SK-N-SH treated with all-trans-retinoic acid at 6 μM for 48 hours (cell line): ENCODE data around the gene PYCR2.

Source experiments
- ATAC-seq: fragments of 200-7000 bp; cut with Tn5 transposase; 3 replicates; pipeline ENCODE4 v1.9.1; 2020; ENCODE audit warnings: mild to moderate bottlenecking, moderate library complexity
- ARNTL ChIP-seq: fragments of 450-650 bp; formaldehyde crosslinking; IDR thresholded peaks from 2 replicates; pipeline ENCODE4 v1.5.0; 2020; ENCODE audit warnings: low read depth, mild to moderate bottlenecking, moderate library complexity, borderline replicate concordance
- BACH2 ChIP-seq: fragments of 250-450 bp; sonication (Bioruptor Pico); IDR thresholded peaks from 2 replicates; pipeline ENCODE4 v1.9.0; 2021; ENCODE audit warnings: mild to moderate bottlenecking, borderline replicate concordance
- ESRRG ChIP-seq: fragments of 250-450 bp; sonication (Bioruptor Pico); IDR thresholded peaks from 2 replicates; pipeline ENCODE4 v1.6.1; 2021; ENCODE audit warnings: mild to moderate bottlenecking
- GLIS3 ChIP-seq: fragments of 250-450 bp; sonication (Bioruptor Pico); IDR thresholded peaks from 2 replicates; pipeline ENCODE4 v1.5.0; 2020; ENCODE audit warnings: mild to moderate bottlenecking, moderate library complexity
- ISL1 ChIP-seq: fragments of 250-450 bp; sonication (Bioruptor Pico); IDR thresholded peaks from 2 replicates; pipeline ENCODE4 v2.1.2; 2022; ENCODE audit warnings: mild to moderate bottlenecking, moderate library complexity
- OSR1 ChIP-seq: fragments of 250-450 bp; sonication (Bioruptor Pico); IDR thresholded peaks from 2 replicates; pipeline ENCODE4 v1.8.0; 2022; ENCODE audit warnings: moderate library complexity, mild to moderate bottlenecking, inconsistent platforms
- PPARA ChIP-seq: fragments of 250-450 bp; sonication (Bioruptor Pico); IDR thresholded peaks from 2 replicates; pipeline ENCODE4 v1.5.0; 2020; ENCODE audit warnings: mild to moderate bottlenecking, borderline replicate concordance
- RARB ChIP-seq: fragments of 250-450 bp; sonication (Bioruptor Pico); IDR thresholded peaks from 2 replicates; pipeline ENCODE4 v1.8.0; 2021; ENCODE audit warnings: mild to moderate bottlenecking, moderate library complexity
- SNAI2 ChIP-seq: fragments of 250-450 bp; sonication (Bioruptor Pico); IDR thresholded peaks from 2 replicates; pipeline ENCODE4 v1.5.0; 2020; ENCODE audit warnings: mild to moderate bottlenecking, moderate library complexity
- TCF4 ChIP-seq: fragments of 250-450 bp; sonication (Bioruptor Pico); IDR thresholded peaks from 2 replicates; pipeline ENCODE4 v1.8.0; 2021; ENCODE audit warnings: mild to moderate bottlenecking, moderate library complexity, borderline replicate concordance
- TOX ChIP-seq: fragments of 250-450 bp; sonication (Bioruptor Pico); IDR thresholded peaks from 2 replicates; pipeline ENCODE4 v1.8.0; 2021; ENCODE audit warnings: mild to moderate bottlenecking, moderate library complexity, borderline replicate concordance
- ZC3H10 ChIP-seq: fragments of 250-450 bp; sonication (Bioruptor Pico); IDR thresholded peaks from 2 replicates; pipeline ENCODE4 v1.5.1; 2021; ENCODE audit warnings: mild to moderate bottlenecking, moderate library complexity
- ZFP30 ChIP-seq: fragments of 450-650 bp; formaldehyde crosslinking; IDR thresholded peaks from 2 replicates; pipeline ENCODE4 v1.5.0; 2022; ENCODE audit warnings: mild to moderate bottlenecking, moderate library complexity
- ZNF565 ChIP-seq: fragments of 450-650 bp; formaldehyde crosslinking; conservative IDR thresholded peaks from 2 replicates; pipeline ENCODE4 v1.5.0; 2020; ENCODE audit warnings: low read depth, mild to moderate bottlenecking, moderate library complexity
- ZNF70 ChIP-seq: fragments of 450-650 bp; formaldehyde crosslinking; IDR thresholded peaks from 2 replicates; pipeline ENCODE4 v1.5.0; 2020; ENCODE audit warnings: mild to moderate bottlenecking, moderate library complexity
- ZNF8 ChIP-seq: fragments of 450-650 bp; formaldehyde crosslinking; IDR thresholded peaks from 2 replicates; pipeline ENCODE4 v1.5.0; 2020; ENCODE audit warnings: mild to moderate bottlenecking, moderate library complexity
- TF ChIP-seq, protein P1 (sequence below): fragments of 250-450 bp; sonication (Bioruptor Pico); IDR thresholded peaks from 2 replicates; pipeline ENCODE4 v1.8.0; 2021; ENCODE audit warnings: low read depth, mild to moderate bottlenecking, moderate library complexity, borderline replicate concordance
- TF ChIP-seq, protein P2 (sequence below): fragments of 250-450 bp; sonication (Bioruptor Pico); IDR thresholded peaks from 2 replicates; pipeline ENCODE4 v1.5.0; 2020; ENCODE audit warnings: mild to moderate bottlenecking, moderate library complexity
- TF ChIP-seq, protein P3 (sequence below): fragments of 250-450 bp; sonication (Bioruptor Pico); IDR thresholded peaks from 2 replicates; pipeline ENCODE4 v1.5.1; 2020; ENCODE audit warnings: low read depth, mild to moderate bottlenecking, moderate library complexity
- TF ChIP-seq, protein P4 (sequence below): fragments of 250-450 bp; sonication (Bioruptor Pico); IDR thresholded peaks from 2 replicates; pipeline ENCODE4 v1.5.1; 2021; ENCODE audit warnings: mild to moderate bottlenecking, moderate library complexity
- TF ChIP-seq, protein P5 (sequence below): fragments of 250-450 bp; sonication (Bioruptor Pico); IDR thresholded peaks from 2 replicates; pipeline ENCODE4 v1.8.0; 2020; ENCODE audit warnings: mild to moderate bottlenecking, moderate library complexity, borderline replicate concordance

The PYCR2 gene

DNA sequence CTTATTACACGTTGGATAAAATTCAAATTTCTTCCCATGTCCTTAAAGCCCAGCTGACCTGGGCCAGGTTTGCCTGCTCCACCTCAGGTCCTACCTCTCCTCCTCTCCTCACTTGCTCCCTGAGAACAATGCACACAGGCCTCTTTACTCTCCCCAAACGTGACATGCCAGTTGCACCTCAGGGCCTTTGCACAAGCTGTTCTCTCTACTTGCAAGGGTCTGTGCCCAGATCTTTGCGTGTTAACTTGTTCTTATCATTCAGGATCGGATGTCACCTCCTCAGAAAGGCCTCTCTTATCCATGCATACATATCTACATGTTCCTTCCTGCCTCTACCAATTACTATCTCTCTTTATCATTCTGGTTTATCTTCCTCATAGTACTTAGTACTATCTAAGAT lies 20.4 kb downstream of the PYCR2 start:
- ATAC-seq = no peak
- TF ChIP-seq ZNF70 (CRISPR knock-in tag) = no peak
- no peak for TF ChIP-seq ZNF565 (CRISPR knock-in tag)
- TF ChIP-seq SNAI2 (CRISPR knock-in tag) = no peak
- TF ChIP-seq, protein P1, sequence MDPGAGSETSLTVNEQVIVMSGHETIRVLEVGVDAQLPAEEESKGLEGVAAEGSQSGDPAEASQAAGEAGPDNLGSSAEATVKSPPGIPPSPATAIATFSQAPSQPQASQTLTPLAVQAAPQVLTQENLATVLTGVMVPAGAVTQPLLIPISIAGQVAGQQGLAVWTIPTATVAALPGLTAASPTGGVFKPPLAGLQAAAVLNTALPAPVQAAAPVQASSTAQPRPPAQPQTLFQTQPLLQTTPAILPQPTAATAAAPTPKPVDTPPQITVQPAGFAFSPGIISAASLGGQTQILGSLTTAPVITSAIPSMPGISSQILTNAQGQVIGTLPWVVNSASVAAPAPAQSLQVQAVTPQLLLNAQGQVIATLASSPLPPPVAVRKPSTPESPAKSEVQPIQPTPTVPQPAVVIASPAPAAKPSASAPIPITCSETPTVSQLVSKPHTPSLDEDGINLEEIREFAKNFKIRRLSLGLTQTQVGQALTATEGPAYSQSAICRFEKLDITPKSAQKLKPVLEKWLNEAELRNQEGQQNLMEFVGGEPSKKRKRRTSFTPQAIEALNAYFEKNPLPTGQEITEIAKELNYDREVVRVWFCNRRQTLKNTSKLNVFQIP = no peak
- no peak for TF ChIP-seq GLIS3 (CRISPR knock-in tag)
- TF ChIP-seq OSR1 (CRISPR knock-in tag) = no peak
- TF ChIP-seq, protein P2, sequence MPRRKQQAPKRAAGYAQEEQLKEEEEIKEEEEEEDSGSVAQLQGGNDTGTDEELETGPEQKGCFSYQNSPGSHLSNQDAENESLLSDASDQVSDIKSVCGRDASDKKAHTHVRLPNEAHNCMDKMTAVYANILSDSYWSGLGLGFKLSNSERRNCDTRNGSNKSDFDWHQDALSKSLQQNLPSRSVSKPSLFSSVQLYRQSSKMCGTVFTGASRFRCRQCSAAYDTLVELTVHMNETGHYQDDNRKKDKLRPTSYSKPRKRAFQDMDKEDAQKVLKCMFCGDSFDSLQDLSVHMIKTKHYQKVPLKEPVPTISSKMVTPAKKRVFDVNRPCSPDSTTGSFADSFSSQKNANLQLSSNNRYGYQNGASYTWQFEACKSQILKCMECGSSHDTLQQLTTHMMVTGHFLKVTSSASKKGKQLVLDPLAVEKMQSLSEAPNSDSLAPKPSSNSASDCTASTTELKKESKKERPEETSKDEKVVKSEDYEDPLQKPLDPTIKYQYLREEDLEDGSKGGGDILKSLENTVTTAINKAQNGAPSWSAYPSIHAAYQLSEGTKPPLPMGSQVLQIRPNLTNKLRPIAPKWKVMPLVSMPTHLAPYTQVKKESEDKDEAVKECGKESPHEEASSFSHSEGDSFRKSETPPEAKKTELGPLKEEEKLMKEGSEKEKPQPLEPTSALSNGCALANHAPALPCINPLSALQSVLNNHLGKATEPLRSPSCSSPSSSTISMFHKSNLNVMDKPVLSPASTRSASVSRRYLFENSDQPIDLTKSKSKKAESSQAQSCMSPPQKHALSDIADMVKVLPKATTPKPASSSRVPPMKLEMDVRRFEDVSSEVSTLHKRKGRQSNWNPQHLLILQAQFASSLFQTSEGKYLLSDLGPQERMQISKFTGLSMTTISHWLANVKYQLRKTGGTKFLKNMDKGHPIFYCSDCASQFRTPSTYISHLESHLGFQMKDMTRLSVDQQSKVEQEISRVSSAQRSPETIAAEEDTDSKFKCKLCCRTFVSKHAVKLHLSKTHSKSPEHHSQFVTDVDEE (CRISPR knock-in tag) = no peak
- no peak for TF ChIP-seq ISL1 (CRISPR knock-in tag)
- no peak for TF ChIP-seq ESRRG (CRISPR knock-in tag)
- TF ChIP-seq TOX = no peak
- TF ChIP-seq PPARA = no peak
- TF ChIP-seq ZC3H10 (CRISPR knock-in tag) = no peak
- TF ChIP-seq ZFP30 = no peak
- TF ChIP-seq, all 23 proteins: peak for 0

DNA sequence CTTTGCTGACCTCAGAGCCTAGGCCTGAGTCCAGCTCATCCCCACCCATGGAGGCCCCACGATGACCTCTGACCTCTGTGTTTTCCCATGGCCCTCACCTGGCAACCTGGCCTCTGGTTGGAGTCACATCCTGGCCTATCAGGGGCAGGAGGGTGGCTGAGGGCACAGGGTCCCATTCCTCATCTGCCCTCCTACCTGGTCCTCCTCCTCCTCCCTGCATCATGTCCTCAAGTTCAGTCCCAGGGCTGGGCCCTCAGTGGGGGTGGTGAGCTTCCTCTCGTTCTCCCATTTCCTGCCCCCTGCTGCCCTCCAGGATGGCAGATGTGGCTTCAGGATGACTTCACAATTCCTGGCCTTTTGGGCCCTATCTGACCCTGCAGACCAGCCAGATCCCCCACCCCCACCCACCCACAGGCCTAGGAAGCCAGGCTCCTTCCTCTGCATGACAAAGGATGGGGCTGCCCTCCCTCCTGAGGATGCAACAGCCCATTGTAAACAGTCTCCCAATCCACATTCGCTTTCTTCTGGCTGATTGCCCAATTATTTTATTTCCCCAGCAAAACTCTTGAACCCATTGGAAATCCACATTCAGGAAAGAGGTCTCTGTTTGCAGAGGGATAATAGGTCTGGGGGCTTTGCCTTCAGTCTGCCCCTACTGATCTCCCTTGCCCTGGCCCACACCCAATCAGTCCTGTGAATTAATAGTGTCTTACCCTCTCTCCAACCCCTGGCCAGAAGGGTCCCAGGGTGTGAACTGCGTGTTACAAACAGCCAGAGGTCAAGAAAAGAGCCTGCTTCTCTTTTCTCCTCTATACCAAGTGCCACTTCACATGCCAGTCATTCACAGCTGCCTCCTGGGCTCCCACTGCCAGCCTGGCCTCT lies 24.8 kb downstream of the PYCR2 start:
- no peak for ATAC-seq
- no peak for TF ChIP-seq ZC3H10 (CRISPR knock-in tag)
- no peak for TF ChIP-seq SNAI2 (CRISPR knock-in tag)
- TF ChIP-seq ZNF8 (CRISPR knock-in tag) = no peak
- no peak for TF ChIP-seq ZFP30
- no peak for TF ChIP-seq BACH2 (CRISPR knock-in tag)
- no peak for TF ChIP-seq RARB (CRISPR knock-in tag)

DNA sequence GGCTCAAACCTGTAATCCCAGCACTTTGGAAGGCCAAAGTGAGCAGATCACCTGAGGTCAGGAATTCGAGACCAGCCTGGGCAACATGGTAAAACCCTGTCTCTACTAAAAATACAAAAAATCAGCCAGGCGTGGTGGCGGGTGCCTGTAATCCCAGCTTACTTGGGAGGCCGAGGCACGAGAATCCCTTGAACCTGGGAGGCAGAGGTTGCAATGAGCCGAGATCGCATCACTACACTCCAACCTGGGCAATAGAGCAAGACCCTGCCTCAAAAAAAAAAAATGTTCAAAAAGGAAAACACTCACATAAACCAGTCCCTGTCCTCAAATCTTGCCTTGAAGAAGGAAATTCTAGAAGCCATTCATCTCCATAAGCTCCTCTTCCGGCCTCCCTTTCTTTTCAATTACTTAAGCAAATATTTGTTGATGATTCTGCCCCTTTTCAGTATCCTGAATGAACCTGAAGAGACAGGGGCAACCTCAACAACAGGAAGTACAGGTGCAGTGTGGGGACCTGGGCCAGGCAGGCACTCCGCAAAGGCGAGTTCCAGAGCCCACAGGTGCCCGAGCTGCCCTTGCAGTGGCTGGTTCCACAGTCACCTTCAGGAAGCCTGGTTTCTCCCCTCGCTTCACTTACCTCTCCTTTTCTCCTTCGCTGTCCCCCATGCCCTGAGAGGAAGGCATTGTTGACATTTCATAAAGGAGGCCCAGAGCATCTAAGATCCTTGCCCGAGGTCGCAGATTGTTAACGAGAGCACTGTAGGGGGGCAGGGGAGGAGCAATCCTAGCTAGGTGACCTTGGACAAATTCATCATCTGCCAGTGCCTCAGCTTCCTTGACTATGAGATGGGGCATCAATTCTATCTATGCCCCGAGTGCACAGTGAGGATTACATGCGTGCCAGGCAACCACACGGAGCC lies 26.2 kb downstream of the PYCR2 start:
- no peak; the same call in 2 of the 3 replicates for ATAC-seq
- TF ChIP-seq, protein P1 = no peak
- TF ChIP-seq, protein P3, sequence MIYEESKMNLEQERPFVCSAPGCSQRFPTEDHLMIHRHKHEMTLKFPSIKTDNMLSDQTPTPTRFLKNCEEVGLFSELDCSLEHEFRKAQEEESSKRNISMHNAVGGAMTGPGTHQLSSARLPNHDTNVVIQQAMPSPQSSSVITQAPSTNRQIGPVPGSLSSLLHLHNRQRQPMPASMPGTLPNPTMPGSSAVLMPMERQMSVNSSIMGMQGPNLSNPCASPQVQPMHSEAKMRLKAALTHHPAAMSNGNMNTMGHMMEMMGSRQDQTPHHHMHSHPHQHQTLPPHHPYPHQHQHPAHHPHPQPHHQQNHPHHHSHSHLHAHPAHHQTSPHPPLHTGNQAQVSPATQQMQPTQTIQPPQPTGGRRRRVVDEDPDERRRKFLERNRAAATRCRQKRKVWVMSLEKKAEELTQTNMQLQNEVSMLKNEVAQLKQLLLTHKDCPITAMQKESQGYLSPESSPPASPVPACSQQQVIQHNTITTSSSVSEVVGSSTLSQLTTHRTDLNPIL = no peak
- TF ChIP-seq ESRRG (CRISPR knock-in tag) (no peak), ARNTL (CRISPR knock-in tag) (no peak), GLIS3 (CRISPR knock-in tag) (no peak), TCF4 (CRISPR knock-in tag) (no peak), RARB (CRISPR knock-in tag) (no peak), ZNF70 (CRISPR knock-in tag) (no peak), ZC3H10 (CRISPR knock-in tag) (no peak), OSR1 (CRISPR knock-in tag) (no peak), SNAI2 (CRISPR knock-in tag) (no peak), BACH2 (CRISPR knock-in tag) (no peak)
- TF ChIP-seq, protein P2 (CRISPR knock-in tag) = no peak
- TF ChIP-seq, protein P4, sequence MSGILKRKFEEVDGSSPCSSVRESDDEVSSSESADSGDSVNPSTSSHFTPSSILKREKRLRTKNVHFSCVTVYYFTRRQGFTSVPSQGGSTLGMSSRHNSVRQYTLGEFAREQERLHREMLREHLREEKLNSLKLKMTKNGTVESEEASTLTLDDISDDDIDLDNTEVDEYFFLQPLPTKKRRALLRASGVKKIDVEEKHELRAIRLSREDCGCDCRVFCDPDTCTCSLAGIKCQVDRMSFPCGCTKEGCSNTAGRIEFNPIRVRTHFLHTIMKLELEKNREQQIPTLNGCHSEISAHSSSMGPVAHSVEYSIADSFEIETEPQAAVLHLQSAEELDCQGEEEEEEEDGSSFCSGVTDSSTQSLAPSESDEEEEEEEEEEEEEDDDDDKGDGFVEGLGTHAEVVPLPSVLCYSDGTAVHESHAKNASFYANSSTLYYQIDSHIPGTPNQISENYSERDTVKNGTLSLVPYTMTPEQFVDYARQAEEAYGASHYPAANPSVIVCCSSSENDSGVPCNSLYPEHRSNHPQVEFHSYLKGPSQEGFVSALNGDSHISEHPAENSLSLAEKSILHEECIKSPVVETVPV (CRISPR knock-in tag) = no peak
- TF ChIP-seq, protein P5, sequence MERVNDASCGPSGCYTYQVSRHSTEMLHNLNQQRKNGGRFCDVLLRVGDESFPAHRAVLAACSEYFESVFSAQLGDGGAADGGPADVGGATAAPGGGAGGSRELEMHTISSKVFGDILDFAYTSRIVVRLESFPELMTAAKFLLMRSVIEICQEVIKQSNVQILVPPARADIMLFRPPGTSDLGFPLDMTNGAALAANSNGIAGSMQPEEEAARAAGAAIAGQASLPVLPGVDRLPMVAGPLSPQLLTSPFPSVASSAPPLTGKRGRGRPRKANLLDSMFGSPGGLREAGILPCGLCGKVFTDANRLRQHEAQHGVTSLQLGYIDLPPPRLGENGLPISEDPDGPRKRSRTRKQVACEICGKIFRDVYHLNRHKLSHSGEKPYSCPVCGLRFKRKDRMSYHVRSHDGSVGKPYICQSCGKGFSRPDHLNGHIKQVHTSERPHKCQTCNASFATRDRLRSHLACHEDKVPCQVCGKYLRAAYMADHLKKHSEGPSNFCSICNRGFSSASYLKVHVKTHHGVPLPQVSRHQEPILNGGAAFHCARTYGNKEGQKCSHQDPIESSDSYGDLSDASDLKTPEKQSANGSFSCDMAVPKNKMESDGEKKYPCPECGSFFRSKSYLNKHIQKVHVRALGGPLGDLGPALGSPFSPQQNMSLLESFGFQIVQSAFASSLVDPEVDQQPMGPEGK (CRISPR knock-in tag) = no peak
